Midbrain (tissue), 1 donor: ENCODE results near the gene UFSP2.

Experiments
- DNase-seq: peaks from one replicate; lab custom pipeline; 2025; lab: John Stamatoyannopoulos, UW

UFSP2 gene, protein sequence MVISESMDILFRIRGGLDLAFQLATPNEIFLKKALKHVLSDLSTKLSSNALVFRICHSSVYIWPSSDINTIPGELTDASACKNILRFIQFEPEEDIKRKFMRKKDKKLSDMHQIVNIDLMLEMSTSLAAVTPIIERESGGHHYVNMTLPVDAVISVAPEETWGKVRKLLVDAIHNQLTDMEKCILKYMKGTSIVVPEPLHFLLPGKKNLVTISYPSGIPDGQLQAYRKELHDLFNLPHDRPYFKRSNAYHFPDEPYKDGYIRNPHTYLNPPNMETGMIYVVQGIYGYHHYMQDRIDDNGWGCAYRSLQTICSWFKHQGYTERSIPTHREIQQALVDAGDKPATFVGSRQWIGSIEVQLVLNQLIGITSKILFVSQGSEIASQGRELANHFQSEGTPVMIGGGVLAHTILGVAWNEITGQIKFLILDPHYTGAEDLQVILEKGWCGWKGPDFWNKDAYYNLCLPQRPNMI

DNA sequence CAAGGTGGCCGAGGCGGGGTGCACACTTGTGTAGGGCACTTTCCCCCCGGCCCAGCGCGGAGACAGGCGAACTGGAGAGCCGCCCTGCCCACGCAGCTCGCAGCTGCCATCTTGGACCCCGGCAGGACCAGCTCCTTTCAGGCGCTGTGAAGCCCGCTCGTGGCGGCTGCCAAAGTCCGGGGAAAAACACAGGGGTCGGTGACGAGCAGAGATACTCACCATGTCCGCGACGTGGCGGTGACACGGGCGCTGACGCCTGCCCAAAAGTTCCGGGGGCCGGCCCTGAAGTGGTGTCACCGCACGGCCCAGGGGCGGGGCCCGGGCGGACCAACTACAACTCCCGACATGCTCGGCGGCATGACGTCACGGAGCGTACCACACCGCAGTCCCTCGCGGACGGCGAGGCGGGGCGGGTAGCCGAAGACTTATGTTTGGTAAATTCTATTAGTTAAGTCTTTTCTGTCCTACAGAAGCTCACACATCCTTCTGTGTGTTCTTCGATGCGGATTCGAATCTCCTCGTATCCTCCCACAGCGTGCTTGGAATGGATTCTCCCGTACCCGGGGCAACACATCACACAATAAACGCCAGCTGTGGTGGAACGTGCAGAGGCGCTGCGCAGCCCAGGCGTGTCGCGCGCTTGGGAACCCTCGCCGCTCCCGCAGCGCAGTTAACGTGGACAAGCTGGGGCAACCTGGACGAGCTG lies at the start of gene UFSP2:
UFSP2 (minus strand) TSS at position 318 of the 706 bp plus-strand sequence; CDS start at position 222, 96 bp downstream.
- peak; percentile 92 for DNase-seq

DNA sequence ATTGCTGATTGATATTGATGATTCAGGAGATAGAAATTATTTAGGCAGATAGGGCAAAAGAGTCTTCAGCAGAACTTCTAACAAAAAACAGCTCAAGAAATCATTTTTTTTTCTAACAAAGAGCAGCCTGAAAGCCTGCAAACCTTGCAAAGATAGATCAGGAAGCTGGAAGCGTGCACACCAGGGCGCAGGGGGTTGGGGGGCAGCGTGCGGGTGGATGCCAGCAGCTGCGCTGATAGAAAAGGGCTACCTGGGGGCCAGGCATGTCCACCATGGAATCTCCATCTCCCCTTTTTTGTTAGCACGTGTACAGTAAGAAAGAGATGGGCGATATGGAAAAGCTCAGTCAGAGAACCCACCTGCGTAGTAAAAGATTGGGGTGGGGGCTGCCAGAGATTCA lies 47.5 kb upstream of the UFSP2 start:
- no peak for DNase-seq

DNA sequence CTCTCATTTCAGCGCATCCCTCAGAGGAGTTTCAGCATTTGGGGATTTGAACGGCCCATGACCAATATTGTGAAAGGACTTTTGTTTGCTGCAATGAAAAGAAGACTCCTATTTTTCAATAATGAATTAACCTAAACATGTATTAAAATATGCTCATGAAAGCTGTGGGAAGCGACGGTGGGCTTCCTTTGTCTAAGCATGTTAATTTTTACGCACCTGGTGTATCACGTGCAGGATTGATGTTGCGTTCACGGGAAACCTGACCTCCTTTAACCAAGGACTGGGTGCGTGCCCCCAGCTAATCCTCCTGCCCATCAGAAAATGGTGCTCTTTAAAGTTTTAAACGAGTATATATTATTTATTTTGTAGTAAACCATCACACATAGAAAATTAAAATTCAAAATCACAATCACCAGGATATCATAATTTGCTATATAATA lies 46.4 kb upstream of the UFSP2 start:
- no peak for DNase-seq

DNA sequence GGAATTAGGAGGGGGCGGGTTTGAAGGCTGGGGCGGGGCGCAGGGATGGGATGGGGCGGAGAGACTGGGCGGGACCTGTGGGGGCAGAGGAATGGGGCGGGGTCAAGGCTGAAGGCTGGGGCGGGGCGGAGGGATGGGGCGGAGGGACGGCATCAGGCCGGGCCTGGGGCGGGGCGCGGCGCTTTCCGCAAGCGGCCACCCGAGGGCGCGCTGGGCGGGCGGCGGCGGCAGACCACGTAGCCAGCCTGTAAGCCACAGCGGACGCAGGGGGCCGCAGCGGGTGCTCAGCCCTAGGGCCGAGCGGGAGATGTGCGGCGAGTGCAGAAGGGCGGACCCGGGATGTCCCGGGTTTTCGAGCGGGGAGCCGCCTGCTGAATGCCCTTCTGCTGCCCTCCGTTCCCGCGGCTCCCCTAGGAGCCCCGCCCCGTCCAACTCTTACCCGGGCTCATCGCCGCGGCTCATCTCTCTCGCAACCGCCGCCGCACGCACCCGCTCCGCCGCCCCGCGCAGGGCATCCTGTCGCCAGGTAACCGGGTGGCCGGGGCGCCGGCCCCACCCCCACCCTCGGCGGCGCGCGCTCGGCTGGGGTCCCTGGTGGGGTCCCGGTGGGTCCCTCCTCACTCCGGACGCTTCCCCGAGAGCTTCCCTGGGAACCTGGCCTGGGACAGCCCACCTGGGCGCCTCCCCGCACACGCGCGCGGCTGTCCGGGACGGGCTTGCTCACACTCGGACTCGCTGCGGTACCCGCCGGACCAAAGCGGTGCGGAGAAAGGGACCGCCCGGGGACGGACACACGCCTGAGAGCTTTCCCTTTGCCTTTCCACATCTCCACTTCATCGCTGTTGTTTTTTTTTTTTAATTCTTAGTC lies 45.7 kb upstream of the UFSP2 start, which contains the start of gene CCDC110:
CCDC110 (minus strand) TSS at position 499 of the 868 bp plus-strand sequence; CDS start at position 449, 50 bp downstream.
- DNase-seq, result peak; percentile 90

DNA sequence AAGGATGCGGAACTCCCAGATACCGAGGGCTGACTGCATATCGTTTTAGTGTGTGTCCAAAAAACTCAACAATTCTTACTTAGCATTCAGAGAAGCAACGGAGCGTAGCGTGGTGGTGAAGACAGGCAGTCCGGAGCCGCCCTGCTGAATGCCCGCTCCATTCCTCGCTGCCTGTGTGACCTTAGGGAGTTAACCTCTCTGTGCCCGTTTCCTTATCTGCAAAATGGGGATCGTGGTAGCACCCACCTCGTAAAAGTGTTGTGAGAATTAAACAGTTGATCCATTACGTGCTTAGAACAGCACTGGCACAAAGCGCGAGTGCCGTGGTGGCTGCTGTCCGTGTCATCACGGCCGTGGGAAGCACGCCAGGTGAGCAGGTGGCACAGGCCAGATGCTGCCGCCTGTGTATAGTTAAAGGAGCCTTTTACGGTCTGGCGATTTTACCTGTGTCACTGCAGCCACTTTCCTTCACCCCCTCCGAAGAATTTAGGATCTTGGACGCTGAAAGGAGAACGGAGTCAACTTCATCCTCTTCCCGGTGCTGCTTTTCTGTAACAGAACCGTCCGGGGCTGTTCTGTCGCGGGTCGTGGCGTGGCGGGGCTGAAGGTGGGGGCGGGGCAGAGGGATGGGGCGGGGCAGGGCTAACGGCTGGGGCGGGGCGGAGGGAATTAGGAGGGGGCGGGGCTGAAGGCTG lies 44.9 kb upstream of the UFSP2 start:
- DNase-seq, result peak; percentile 58

DNA sequence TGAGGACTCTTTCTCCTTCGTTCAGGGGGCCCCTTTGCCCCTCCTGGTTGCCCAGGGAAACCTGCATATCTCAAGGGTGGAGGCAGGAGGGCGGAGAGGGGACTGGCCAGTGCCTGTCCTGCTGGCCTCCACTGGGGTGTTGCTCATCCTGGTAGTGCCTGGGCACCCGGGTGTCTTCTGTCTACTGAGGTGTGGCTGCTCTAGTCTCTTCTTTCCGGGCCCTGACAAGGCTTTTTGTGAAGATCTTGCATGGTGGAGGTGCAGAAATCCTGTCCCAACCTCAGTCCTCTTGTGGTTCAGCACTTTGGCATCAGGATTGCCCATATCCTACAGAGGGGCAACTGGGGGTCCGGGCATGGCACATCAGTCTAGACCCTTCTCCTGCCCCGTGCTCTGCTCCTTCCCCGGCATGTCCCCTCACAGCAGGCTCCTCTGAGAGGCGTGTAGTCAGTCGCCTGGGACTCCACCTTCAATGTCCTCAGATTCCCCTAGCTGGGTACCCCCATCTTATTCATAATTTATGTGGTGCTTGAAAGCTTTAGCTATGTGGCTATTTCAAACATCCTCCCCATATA lies 43.9 kb upstream of the UFSP2 start:
- no peak for DNase-seq

DNA sequence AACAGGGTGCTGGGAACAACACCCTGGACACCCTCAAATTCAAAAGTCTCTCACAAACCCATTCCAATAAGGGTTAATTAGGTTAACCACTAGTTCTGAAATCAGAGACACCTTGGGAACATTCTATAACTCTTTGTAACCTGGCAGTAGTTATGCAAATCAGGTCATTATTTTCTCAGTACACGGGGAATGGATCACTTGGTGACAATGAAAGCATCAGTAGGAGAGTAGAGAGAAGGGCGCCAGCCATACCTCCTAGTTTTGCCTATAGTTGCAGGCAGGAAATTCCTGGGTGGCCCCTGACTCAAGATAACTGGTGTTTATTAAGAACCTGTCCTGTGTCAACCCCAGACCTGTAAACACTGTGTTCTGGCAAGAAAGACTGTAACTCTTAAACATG lies 43.2 kb upstream of the UFSP2 start:
- no peak for DNase-seq

DNA sequence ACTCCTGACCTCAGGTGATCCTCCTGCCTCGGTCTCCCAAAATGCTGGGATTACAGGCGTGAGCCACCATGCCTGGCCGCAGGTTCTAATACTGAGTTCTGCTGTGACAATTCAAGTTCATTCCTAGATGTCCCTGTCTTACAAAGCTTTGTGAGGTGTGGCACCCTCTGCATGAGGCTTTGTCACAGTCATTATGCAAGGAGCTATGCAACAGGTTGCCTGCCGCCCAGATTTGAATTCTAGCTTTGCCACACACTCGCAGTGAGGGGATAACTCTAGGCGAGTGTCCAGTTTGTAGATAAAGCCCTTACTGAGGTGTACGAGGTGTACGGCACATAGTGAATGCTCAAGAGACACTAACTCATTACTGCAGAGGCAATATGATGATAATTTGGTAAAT lies 42.2 kb upstream of the UFSP2 start:
- no peak for DNase-seq

DNA sequence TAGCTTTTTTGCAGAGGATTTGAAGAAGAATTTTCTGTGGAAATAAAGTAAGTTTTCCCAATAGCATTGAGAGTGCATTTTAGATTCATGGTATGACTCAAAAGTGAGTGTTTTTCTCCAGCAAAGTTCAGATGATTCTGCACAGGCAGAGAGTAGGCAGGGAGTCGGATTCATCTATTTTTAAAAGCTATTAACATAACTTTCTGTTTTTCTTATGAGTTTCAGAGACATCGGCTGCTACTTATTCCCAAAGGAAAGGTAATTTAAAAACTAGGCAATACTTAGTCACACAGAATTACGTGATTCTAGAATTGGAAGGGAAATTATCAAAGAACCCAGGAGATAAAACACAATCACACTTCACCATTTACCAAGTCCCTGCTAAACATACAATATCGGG lies 41.3 kb upstream of the UFSP2 start:
- DNase-seq, result no peak

DNA sequence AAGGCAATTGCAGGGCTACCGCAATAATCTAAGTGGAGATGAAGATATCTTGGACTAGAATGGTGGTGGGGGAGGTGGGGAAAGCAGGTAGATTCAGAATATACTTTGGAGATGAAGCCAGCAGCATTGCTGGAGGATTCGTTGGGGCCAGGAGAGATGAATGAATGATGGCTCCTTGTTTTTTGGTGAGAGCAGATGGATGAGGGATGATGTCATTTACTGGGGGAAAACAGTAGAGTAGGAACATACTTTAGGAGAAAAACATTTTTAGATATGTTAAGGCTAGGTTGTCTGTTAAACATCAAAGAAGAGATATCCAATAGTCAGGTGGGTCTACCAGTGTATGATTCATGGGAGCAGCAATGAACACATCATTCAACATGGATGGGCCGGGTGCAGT lies 39.9 kb upstream of the UFSP2 start:
- no peak for DNase-seq

DNA sequence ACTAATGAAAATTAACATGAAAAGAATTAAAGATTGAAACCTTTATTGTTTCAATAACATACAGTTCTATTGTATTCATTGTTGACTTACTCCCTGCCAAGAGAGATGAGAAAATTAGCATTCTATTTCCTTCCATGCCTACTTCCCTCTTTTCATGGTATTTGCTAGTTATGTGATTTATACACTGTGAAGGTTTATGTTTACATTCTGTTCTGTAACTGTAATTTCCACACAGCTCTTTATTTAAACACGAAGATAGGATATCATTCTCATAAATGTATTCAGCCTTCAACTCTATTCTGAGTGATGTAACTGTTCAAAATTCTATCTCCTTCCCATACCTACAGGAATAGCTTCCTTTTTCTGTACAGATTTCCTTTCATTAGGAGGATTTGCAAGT lies 39.1 kb upstream of the UFSP2 start:
- no peak for DNase-seq

DNA sequence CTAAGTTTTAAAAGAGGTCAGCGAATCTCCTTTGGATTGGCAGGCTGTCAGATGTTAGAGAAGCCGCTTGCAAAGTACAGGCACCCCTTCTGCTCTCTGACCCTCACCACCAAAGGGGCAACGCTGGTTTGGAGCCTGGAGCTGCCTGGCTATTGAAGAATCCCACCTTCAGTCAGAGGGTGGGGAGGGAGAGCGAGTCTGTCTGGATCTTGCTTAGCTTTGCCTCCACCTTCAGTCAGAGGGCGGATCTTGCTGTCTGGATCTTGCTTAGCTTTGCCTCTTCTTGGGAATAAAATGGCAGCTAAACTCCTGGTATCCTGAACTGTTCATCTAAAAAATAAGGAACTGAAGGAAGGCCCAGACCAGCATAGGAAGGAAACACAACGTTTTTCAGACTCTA lies 38.4 kb upstream of the UFSP2 start:
- DNase-seq, result no peak

DNA sequence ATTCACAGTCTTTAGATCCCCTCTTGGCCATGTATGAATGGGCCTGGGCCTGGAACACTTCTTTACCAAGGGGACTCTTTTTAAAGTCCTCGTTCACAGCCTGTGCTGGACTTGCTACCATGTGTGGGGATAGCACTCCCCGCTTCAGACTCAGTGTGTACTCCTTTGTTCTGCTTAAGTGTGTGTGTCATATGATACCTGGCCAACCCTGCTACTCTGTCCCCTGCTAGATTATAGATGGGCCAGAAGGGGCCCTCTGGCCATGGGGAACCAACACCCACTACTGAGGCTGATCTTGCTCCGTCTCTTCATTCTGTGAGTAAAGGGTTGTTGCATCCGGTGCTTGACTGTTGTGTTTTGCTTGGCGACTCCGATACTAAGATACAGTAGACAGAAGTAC lies 37.8 kb upstream of the UFSP2 start:
- DNase-seq, result no peak

DNA sequence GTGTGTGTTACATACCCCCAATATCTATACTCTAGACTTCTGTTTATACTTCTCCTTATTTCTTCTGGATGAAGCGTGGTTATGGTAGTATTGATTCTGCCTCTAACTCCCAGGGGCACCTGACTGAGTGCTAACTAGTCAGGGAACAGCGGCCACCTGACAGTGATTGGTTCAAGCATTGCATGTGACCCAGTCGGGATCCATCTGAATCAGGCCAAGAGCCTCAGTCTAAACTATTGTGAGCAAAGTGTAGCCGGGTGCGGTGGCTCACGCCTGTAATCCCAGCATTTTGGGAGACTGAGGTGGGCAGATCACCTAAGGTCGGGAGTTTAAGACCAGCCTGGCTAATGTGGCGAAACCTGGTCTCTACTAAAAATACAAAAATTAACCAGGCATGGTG lies 35.8 kb upstream of the UFSP2 start:
- DNase-seq, result no peak

DNA sequence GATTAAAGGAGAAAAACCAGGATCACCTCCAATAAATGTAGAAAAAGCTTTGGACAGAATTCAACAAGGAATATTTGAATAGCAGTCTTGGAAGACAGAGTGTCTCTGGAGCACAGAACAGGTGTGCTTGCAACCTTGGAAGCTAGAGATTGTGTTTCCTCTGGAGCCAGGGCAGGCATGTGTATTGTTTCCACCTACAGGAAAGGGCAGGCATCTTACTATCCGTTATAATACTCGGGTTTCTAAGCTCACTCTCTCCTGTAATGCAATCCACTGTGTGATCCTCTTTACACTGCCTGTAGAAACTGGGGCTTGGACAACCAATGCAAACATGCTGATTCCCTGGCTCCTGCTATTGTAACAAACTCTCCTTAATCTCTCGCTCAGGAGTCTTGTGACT lies 31.4 kb upstream of the UFSP2 start:
- DNase-seq, result no peak

DNA sequence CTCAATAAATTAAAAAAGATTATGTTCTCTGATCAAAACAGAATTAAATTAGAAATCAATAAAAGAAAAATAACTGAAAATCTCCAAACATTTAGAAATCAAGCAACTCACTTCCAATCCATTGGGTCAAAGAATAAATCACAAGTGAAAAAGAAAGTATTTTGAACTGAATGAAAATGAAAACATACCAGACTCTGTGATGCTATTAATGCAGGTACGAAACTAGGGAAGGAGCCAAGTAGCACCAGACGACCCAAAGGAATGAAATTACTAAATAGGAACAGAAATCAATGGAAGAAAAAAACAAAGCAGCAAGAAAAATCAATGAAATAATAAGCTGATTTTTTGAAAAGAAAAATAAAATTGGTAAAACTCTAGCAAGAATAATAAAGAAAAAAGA lies 30.4 kb upstream of the UFSP2 start:
- no peak for DNase-seq

DNA sequence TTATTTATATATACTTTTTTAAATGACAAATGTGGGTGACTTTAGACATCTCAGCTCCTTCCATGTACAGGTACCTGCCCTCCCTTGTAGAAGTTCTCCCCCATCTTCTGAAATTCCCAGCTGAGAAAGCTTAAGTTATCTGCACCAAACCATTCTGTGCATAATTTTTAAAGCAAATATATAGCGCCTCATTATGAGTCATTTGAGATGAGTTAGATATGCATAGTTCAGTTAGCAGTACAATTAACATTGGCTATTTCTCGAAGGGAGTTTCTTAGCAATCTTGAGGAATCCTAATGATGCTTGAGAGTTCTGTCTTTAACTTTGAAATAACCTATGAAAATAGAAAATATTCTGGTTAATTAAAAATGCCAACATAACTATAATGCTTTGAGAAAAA lies 19.4 kb upstream of the UFSP2 start:
- DNase-seq, result no peak

DNA sequence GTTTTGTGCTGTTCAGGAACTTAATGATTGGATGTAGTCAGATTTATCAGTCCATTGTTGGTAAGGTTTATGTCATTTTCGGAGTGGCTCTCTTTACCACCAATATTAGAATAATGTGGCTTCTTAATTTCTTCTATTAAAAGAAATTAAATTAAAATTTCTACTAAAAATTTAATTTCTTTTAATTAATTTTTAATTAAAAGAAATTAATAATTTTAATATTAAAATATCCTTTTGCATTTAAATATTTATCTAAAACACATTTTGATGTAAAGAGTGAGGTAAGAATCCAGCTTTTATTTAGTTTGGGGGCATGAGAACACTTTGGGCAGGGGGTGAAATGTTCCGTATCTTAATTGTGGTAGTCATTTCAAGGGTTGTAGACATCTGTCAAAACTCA lies 15.7 kb upstream of the UFSP2 start:
- DNase-seq, result no peak

DNA sequence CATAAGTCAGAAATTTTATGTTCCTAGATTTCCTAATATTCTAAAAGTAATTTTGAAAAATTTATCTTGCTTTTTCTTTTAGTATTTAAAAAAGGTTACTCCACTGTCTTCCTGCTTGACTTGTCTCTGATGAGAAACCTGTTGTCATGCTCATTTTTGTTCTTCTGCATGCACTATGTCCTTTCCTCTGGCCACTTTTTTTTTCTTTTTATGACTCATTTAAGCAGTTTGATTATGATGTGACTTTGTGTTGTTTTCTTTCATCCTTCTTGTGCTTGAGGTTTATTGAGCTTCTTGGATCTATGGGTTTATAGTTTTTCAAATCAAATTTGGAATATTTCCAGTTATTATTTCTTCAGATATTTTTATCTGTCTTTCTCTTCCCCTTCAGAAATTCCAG lies 12.0 kb upstream of the UFSP2 start:
- no peak for DNase-seq

DNA sequence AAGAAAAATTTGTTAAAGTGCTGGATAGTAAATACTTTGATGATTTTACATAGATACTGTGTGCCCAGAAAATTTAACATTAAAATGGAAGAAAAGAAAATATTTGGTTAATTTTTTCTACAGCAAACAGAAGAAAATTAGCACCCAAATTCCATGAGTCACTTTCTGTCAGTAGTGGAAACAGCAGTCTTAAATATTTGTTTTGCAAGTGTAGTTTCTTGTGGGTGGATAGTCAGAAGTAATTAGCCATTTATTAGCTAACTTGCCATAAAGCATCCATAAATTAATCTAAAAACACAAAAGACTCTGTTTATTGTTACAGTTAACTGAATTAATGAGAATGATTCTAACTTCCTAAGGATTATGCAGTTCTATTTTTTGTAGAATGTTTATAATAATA lies 9.7 kb upstream of the UFSP2 start:
- no peak for DNase-seq

DNA sequence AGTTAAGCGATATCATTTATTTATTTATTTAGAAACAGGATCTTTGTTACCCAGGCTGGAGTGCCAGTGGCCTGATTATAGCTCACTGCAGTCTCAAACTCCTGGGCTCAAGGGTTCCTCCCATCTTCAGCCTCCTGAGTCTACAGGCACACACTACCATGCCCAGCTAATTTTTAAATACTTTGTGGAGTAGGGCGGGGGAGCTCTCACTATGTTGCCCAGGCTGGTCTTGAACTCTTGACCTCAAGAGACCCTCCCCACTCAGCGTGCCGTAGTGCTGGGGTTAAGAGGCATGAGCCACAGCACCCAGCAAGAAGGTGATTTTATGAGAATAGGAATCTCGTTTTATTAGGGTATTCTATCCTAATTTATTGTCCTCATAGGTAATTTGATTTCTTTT lies 3.9 kb upstream of the UFSP2 start:
- DNase-seq, result no peak
